GM18870 (cell line): ENCODE measurements around the gene TBC1D9B.
A peak's percentile ranks its signal among the peaks of the same experiment; 100 is the strongest.

ENCODE experiments used
- ATAC-seq: cut with Tn5 transposase; IDR thresholded peaks from one replicate; pipeline ENCODE4 v1.9.1; 2021; ENCODE audit warnings: moderate library complexity; ENCODE audit not compliant: unreplicated experiment

The TBC1D9B gene

GRCh38 chr5:179870952-179871351 is 36.7 kb downstream of the TBC1D9B start:
- ATAC-seq = no peak

DNA sequence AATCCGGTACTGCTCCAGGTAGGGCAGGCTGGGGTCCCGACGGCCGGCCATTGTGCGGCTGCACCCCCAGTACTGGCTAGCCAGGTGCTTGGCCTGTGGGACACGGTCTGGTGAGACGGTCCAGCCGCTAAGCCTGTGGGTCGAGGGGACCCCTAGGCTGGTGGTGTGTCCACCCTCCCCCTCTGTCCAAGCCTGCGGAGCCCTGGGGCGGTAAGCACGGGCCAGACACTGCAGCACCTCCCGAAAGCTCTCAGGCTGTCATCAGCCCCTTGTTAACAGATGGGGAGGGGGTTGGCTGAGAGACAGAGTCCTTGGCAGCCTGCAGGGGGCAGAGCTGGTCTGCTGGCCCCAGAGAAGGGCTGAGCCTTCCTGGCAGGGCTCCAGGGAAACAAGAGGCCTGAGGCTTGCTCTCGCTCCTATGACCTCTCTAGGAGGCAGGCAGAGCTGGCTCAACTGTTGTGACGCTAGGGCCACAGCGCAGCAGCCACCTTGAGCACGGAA is 37.2 kb downstream of the TBC1D9B start:
- no peak for ATAC-seq

- ATAC-seq = no peak
Observed at GRCh38 chr5:179869641-179870402, 37.9 kb downstream of the TBC1D9B start.

DNA sequence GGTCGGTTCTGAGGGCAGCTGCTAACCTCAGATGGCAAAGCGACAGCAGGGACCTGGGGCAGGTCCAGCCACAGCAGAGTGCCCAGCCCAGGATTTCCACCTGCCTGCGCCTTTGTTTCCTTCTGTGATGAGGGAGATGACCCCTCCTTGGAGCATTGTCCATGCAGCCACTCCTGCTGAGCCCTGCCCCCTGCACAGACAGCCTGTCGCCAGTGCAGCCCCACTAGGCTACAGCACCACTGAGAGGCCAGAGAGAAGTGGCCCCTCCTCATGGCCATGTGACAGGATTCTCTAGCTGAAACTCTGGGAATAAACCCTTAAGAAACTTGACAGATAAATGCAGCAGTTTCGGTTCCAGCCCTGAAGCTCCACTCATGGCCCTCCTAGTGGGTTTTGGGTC is 38.6 kb downstream of the TBC1D9B start:
- ATAC-seq = no peak

DNA sequence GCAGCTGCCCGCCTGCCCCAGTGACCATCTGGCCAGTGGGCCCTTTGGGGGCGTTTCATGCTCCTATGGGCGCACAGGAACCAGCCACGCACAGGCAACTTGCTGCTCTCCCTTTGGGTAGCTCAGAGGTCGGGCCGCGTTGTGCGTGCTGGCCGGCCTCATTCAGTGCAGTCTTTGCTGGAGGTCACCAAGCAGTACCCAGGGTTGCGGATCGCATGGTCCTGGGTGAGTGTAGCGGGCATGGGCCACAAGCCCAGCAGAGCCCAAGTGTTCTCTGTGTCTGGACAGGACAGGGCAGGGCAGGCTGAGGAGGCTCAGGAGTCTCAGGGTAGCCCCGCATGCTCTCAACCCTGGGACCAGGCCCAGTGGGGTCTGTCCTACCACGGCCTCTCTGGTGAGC is 39.2 kb downstream of the TBC1D9B start:
- no peak for ATAC-seq

- no peak for ATAC-seq
Observed at GRCh38 chr5:179867476-179867875, 40.2 kb downstream of the TBC1D9B start.

DNA sequence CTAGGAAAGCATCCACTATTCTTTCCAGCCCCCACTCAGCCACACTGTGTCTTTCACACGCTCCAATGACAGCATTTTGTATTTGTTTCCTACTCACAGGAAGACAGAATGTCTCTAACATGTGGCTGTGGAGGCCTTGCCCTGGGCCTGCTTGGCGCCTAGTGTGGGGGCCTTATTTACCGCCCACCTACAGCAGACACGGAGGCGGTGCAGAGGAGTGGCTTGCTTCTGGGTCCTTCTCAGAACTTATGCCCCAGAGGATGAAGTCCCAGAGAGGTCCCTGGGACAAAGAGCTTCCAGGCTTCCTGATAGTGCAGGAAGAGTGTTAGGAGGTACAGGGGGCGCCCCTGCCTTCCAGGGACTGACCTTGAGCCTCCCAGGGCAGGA is 40.6 kb downstream of the TBC1D9B start:
- no peak for ATAC-seq

GRCh38 chr5:179866241-179867078 is 41.2 kb downstream of the TBC1D9B start:
- ATAC-seq = no peak

GRCh38 chr5:179865491-179866240 is 42.0 kb downstream of the TBC1D9B start:
- no peak for ATAC-seq

GRCh38 chr5:179864686-179865085 is 43.0 kb downstream of the TBC1D9B start:
- no peak for ATAC-seq

DNA sequence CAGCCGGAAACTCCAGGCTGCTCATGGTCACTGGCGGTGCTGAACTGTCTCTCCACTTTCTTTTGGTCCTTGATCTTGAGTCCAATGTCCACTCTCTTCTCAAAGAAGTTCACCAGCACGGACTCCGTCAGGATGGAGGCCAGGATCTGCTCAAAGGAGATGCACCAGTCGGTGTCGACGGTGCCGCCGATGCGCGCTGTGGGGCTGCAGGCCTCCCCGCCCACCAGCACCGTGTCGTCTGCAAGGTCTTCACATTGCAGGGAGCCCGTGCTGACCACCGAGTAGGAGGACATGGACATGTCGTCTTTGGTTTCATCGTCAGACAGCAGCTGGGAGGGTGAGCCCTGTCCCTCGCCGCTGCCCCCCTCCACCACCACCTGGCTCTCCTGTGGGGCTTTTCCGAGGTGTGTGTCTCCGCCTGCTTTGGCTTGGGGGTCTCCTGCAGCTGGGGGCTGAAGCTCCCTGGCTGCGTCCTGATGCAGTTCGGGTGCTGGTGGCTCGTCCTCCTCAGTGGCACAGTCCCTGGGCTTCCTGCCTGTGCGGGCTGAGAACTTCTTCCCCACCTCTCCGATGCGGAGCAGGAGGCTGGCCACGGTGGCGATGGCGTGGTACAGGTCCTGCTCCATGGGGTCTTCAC is 44.1 kb downstream of the TBC1D9B start:
- ATAC-seq = no peak

GRCh38 chr5:179862891-179863290 is 44.8 kb downstream of the TBC1D9B start:
- no peak for ATAC-seq

DNA sequence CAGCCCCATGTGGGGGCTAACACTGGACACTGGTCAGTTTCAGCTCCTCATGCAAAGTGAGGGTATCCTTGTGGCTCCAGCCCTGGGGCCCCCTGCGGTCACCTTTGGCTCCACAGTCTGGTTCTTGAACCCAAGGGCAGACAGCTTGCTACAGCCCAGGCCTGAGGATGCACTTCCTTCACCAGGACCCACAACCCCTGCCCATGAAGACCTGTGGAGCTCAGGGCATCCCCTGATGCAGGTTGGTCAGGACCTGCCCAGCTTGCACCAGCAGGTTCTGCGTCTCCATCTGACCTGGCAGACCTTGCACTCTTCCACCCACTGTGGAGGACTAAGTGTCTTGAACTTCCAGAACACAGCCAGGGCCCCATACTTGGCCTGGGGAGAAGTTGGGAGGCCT is 45.4 kb downstream of the TBC1D9B start:
- ATAC-seq = no peak

GRCh38 chr5:179860301-179860700 is 47.4 kb downstream of the TBC1D9B start:
- ATAC-seq = no peak

- ATAC-seq = peak; percentile 92
Observed at GRCh38 chr5:179858586-179859427, 48.9 kb downstream of the TBC1D9B start, which contains the start of gene MRNIP. Gene MRNIP (minus strand): TSS chr5:179858817. CDS start chr5:179858796, 21 bp downstream.

GRCh38 chr5:179858241-179858585 is 49.5 kb downstream of the TBC1D9B start:
- ATAC-seq = peak; percentile 22

DNA sequence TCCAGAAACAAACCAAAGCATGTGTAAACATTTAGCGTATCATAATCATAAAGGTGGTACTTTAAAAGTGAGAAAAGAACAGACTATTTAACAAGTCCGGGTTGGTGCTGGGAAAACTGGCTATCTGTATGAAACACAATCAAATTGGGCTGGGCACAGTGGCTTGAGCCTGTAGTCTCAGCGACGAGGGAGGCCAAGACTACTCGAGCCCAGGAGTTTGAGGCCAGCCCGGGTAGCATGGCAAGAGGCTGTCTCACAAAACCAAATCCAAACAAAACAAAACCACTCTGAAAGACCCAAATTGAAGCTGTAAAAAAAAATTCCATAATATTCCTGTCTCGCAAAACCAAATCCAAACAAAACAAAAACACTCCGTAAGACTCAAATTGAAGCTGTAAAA is 53.3 kb downstream of the TBC1D9B start:
- ATAC-seq = no peak

- peak; percentile 77 for ATAC-seq
Observed at GRCh38 chr5:179852993-179853547, 54.6 kb downstream of the TBC1D9B start.

DNA sequence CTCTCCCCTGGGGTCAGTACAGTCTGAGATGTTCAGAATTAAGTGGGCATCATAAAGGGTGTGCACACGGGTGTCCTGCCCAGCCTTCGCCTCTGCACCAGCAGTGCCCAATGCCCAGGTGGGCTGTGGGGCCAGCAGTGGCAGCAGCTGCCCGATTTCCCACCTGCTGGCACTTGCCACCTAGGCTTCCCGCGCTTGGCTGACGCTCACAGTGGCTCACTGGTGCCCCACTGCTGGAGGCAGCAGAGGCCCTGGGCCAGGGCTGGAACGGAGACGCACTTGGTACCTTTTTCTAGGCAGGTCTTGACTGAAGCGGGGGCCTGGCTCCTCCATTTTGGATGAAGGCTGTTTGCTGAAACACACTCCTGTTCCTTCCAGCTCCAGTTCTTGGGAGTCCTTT is 66.1 kb downstream of the TBC1D9B start:
- ATAC-seq = no peak

GRCh38 chr5:179840766-179841165 is 66.9 kb downstream of the TBC1D9B start:
- no peak for ATAC-seq
